SK-N-SH (cell line): ENCODE measurements around the gene SNAI3.

Experiments used
- RFX5 ChIP-seq: IDR thresholded peaks from 2 replicates; pipeline ENCODE4 v1.6.1; 2012; ENCODE audit warnings: mild to moderate bottlenecking, improper control_type of control experiment, low read length
- TF ChIP-seq, protein P1 (sequence below): IDR thresholded peaks from 2 replicates; pipeline ENCODE4 v1.4.0; 2012; ENCODE audit warnings: low read depth

DNA sequence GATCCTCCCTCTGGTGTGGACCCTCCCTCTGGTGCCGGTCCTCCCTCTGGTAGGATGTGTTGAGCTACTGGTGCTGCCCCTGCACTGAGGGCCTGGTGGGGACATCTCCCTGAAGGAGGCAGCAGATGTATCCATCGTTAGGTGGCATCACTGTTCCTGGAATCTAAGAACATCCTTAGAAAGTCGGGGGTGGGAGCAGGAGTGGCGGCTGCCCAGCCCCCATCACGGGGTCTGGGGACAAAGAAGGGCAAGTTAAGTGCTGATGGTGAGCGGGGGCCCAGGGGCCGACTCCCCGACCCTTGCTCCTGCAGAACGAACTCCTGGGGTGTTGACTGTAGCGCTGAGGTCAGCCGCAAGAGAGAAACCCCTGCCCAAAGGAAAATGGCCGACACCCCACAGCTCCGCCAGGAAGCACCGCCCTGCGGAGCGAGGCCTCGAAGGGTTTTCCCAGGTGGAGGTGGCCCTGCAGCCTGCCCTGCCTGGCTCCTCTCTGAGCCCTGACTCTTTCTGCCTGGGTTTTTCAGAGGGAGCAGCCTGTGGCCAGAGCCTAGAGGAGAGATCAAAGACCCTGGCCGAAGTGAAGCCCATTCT, 25.5 kb upstream of the SNAI3 start:
- TF ChIP-seq, protein P1, sequence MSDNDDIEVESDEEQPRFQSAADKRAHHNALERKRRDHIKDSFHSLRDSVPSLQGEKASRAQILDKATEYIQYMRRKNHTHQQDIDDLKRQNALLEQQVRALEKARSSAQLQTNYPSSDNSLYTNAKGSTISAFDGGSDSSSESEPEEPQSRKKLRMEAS, result no peak
- no peak for TF ChIP-seq RFX5
